GM21737 (cell line): ENCODE results near the gene SRSF2.
"Not testable (repeated sequence)": the region's sequence is repeated elsewhere in the genome, so short reads cannot be mapped to it uniquely, and the experiment has no call there.

ENCODE experiments used
- ATAC-seq: cut with Tn5 transposase; IDR thresholded peaks from one replicate; pipeline ENCODE4 v1.9.1; 2021; ENCODE audit warnings: mild to moderate bottlenecking, moderate library complexity; ENCODE audit not compliant: unreplicated experiment

SRSF2 gene

GRCh38 chr17:76739568-76740115 lies 2.5 kb upstream of the SRSF2 start:
- not testable (repeated sequence) for ATAC-seq

GRCh38 chr17:76738468-76738850 lies 1.3 kb upstream of the SRSF2 start:
- no peak for ATAC-seq

- ATAC-seq: peak; percentile 54
Observed at GRCh38 chr17:76737676-76738467, 741 bp upstream of the SRSF2 start, which contains the start of gene MFSD11. Gene MFSD11, plus strand, starts transcription at chr17:76738119. Its CDS starts 234 bp downstream, at chr17:76738353.

DNA sequence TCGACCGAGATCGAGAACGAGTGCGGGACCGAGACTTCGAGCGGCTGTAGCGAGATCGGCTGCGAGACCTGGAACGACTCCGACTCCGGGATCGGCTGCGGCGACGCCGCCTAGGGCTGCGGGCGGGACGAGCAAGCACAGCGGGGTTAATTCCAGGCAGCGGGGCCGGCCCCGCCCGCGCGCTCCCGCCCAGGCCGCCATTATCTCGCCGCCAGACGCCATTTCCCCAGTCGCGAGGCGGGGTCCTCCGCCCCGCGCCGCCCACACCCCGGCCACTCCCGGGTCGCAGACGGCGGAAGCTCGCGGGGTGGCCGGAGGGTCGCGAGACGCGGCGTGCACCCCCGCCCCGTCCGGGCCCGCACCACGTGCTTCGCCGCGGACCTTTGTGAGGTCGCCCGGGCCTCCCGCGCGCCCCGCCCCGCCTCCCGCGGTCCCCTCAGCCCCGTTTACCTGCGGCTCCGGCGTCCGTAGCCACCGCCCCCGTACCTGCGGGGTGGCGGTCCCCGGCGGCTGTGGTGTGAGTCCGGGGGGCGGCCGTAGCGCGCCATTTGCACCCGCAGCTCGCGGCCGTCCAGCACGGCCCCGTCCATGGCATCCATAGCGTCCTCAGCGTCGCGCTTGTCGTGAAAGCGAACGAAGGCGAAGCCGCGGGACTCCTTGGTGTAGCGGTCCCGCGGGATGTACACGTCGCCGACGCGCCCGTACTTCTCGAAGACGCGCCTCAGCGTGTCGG lies 616 bp downstream of the SRSF2 start:
- ATAC-seq: peak; percentile 19

DNA sequence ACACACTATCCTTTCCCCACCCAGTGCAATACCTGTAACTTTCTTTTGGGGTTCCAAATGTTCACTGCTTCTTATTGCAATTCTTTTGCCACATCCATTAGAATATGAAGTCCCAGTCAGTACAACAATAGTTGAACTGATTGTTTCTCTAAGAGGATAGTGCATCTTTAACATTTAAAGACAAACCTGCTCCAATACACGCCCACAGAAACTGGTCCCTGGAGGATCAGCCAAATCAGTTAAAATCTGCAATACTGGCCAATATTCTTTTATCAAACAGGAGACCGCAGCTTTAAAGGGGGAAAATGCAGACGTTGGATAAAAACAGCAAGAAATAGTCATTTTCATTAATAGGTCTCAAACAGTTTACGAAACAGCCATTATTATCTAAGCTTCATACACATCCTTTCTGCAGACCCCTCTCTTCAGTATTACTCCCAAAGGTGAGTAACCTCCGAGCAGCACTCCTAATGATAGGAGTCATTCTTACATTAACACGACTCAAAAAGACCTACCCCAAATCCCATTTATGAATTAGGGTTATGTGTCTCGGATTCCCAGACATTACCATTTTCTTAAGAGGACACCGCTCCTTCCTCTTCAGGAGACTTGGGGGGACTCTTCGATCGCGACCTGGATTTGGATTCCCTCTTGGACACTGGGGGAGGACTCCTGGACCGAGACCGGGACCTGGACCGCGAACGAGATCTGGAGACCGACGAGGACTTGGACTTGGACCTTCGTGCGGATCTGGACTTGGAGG lies 1.4 kb downstream of the SRSF2 start:
- ATAC-seq: no peak

DNA sequence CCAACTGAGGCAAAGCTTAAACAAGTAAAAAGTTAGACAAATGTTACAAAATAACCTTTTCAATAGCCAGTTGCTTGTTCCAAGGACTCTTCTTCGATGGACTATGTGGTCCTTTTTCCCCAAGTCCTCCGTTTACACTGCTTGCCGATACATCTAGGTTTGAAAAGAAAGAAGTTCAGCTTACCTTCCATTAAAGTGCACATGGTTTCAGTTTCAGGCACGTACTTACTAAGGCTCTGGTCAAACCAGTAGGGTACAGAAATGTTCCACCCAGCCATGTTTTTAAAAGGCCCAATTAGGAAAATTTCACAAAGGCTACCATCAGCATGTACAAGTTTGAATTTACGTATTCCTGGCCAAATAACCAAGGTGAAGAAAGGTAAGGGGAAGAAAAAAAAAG lies 2.1 kb downstream of the SRSF2 start:
- no peak for ATAC-seq

DNA sequence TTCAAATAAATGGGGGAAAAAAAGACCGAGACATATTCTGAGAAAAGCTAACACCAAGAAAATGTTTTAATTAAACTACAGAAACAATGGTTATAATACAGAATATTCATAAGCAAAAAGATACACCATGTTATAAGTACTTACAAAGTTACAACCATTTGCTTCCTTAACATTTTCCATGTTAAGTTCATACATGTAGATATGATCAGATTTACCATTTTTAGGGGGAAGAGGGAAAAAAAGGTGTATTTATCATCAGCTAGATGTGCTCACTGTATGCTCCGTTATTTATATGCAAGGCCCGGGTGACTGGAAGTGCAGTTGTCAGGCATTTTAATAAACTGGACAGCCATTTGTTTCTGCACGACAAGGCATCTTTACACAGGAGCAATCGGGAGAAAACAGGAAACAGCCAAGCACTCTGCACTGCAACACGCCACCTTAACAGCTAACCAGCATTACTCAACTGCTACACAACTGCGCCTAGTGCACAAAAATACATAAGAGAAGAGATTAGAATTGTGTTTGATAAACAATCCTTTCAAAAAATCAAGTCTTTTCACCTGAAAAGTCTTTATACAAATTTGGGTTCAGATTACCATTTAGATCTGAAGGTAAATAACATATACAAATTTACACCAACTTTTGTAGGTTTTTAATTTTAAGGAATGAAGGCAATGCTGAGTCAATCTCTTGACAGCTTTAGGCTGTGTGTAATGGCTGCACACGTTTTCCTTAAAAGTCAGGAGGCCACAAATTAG lies 2.9 kb downstream of the SRSF2 start:
- ATAC-seq: no peak

- no peak for ATAC-seq
Observed at GRCh38 chr17:76733618-76733957, 3.5 kb downstream of the SRSF2 start.

DNA sequence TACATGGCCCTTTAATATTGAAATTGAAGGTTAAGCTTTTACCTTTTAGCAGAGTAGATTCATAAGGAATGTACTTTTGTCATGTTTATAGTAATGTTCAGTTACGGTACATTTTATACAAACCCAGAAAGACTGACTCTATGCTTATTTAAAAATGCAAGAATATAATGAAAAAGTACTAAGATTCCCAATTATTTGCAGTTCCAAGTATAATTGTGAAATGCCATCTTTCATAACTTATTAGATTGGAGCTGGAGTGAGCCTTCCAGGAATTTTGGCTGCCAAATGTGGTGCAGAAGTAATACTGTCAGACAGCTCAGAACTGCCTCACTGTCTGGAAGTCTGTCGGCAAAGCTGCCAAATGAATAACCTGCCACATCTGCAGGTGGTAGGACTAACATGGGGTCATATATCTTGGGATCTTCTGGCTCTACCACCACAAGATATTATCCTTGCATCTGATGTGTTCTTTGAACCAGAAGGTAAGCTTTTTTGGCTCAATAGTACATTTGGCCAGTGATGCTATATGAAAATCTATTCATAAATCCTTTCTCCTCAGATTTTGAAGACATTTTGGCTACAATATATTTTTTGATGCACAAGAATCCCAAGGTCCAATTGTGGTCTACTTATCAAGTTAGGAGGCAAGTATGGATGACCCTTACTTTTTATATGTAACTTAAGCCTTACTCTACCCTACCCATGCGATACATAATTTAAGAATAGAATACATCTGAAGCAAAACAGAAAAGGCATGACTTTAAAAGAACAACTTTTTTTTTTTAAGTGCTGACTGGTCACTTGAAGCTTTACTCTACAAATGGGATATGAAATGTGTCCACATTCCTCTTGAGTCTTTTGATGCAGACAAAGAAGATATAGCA lies 4.2 kb downstream of the SRSF2 start:
- ATAC-seq: no peak

DNA sequence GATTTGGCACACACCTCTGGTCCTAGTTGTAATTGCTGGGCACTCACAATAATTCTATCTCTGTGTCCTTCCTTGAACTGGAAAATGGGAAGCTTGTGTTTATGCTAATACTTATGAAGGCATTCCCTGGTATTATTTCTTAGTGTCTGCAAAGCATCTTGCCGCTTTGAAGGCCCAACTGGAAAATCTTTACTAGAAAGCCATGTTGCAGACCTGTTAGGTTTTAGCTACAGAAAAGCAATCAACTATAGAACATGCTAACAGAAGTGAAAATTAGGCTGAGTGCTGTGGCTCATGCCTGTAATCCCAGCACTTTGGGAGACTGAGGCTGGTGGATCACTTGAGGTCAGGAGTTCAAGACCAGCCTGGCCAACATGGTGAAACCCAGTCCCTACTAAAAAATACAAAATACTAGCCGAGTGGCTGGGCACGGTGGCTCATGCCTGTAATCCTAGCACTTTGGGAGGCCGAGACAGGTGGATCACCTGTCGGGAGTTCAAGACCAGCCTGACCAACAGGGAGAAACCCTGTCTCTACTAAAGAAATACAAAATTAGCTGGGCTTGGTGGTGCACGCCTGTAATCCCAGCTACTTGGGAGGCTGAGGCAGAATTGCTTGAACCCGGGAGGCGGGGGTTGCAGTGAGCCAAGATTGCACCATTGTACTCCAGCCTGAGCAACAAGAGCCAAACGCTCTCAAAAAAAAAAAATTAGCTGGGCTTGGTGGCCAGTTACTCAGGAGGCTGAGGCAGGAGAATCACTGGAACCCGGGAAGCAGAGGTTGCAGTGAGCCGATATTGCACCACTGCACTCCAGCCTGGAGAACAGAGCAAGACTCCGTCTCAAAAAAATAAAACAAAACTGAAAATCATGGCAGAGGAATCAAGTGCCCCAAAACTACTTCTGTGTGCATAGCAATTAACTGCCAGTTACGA lies 5.1 kb downstream of the SRSF2 start:
- ATAC-seq: not testable (repeated sequence)

- no peak for ATAC-seq
Observed at GRCh38 chr17:76727745-76728456, 9.2 kb downstream of the SRSF2 start.

GRCh38 chr17:76726776-76727718 lies 10.1 kb downstream of the SRSF2 start, which contains the start of gene METTL23:
Gene METTL23, plus strand, starts transcription at chr17:76726839. Its CDS starts 2,872 bp downstream, at chr17:76729711.
- ATAC-seq: peak; percentile 42

DNA sequence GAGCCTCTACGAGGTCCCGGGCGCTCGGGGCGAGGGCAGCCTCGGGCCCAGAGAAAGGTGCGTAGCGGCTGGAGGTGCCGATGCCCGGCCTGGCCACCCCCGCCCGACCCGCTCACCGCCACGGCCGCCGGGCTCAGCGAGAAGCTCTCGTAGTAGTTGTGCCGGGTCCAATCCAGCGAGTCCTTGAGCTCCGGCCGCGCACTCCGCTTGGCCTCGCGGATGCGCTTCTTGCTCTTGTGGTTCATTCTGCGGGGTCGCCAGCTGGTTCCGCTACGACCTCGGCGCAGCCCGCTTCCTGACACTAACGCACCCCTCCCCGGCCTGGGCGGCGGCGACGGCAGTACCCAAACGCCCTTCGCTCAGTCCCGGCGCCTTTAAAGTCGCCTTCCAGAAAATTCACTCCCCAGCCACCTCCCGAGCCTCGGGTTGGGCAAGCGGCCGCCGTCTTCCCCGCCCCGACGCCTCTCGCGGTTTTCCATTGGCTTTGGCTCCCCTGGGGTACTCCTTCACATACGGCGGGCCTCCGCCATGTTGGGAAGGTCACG lies 10.8 kb downstream of the SRSF2 start, which contains the start of gene JMJD6:
TSS of gene JMJD6 (minus strand) at position 376 of the 545 bp plus-strand sequence. CDS start at position 245, 131 bp downstream.
- peak; percentile 59 for ATAC-seq

DNA sequence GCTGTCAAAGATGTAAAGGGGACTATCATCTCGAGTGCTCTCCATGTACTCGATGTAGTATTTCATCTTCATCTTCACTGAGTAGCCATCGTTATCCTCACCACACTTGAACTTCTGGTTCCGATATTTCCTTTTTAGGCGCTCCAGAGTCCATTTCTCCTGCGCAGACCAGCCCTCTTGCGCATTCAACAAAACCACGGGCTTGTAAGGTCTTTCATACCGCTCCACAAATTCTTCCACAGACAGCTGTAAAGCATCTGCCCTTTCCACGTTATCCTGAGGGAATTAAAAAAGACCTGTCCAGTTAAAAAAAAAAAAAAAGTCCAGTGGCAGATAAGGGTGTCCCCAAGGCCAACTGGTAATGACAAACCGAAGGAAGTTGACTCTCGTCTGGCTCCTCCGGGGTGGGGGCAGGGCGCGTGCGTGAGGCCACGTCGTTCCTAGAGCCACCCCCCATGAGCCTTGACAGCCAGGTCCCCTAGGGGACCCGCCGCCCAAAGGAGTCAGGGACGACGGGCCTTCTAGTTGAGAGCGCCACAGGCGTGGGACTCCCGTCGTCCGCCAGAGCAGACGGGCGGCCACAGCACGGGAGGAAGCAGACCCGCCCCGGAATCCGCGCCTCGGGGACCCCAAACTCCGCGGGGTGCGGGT lies 11.4 kb downstream of the SRSF2 start:
- peak; percentile 26 for ATAC-seq

DNA sequence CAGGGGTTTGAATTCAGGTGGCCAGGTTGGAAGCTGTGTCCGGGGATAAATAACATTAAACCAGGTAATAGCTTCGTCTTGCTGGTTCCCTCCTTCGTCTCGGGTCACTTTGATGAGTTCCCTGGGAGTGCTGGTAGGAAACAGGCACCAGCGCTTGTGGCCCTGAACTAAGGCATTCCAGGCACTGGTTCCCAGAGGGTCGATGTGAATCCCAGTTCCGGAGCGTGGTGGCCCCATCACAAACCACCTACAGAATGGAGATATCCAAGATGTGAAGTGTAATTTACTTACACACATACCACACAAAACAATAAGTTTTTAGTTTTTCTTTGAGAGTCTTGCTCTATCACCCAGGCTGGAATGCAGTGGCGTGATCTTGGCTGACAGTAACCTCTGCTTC lies 13.3 kb downstream of the SRSF2 start:
- no peak for ATAC-seq

DNA sequence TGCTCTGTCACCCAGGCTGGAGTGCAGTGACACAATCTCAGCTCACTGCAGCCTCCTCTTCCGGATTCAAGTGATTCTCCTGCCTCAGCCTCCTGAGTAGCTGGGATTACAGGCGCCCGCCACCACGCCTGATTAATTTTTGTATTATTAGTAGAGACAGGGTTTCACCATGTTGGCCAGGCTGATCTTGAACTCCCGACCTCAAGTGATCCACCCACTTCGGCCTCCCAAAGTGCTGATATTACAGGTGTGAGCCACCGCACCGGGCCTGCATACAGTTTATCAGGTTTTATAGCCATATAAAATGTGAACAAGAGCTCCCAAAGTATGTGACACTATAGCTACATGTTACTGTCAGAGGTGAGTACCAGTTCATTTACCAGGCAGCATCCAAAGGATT lies 14.2 kb downstream of the SRSF2 start:
- ATAC-seq: not testable (repeated sequence)
